ENCODE results near the gene DAPP1.
"Not testable (repeated sequence)": the region's sequence is repeated elsewhere in the genome, so short reads cannot be mapped to it uniquely, and the experiment has no call there.

Gene DAPP1

DNA sequence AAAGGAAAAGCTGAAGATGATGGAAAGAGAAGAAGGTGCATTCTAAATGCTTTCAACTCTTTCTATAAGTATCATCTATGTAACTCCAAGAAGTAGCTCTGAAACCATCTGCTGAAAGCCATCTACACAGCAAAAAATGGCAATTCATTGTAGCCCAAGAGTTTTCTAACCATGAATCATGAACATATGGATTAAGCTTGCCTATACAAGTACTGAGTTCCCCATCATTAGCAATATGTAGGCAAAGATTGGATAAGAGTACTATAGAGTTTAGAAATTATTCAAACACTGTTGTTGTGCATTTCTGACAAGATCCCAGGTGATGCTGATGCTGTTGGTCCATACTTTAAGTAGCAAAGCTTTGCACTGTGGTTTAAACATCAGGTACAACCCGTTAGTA lies 11.2 kb downstream of the DAPP1 start:
- Histone ChIP-seq H3K4me1 (ENCODE audit: insufficient read depth, low read length, severe bottlenecking) (peaks cover 34% of the 10 kb centered on the region), H2AFZ (ENCODE audit: low read length) (no peak overlapping the region), H3K36me3 (ENCODE audit: insufficient read depth, low read length) (peaks cover 28% of the 10 kb centered on the region; the same call in 1 of the 2 replicates), H3K9me2 (ENCODE audit: low read depth, low read length) (no peaks in the 10 kb centered on the region), H3K4me3 (ENCODE audit: low read depth, low read length, poor library complexity, severe bottlenecking) (no peak overlapping the region), H3K9ac (ENCODE audit: low read length) (no peak overlapping the region), H3K27me3 (ENCODE audit: insufficient read depth, low read length) (no peaks in the 10 kb centered on the region), H3K4me2 (ENCODE audit: low read length) (no peak overlapping the region), H3K9me3 (ENCODE audit: low read length) (no peaks in the 10 kb centered on the region), H4K20me1 (ENCODE audit: insufficient read depth, low read length) (no peaks in the 10 kb centered on the region), H3K27ac (ENCODE audit: low read depth, low read length, poor library complexity, severe bottlenecking) (no peak overlapping the region), H3F3A (ENCODE audit: insufficient read depth, low read length) (no peaks in the 10 kb centered on the region), H3K79me2 (ENCODE audit: insufficient read depth, low read length) (peaks cover 95% of the 10 kb centered on the region)
- TF ChIP-seq, protein P1, sequence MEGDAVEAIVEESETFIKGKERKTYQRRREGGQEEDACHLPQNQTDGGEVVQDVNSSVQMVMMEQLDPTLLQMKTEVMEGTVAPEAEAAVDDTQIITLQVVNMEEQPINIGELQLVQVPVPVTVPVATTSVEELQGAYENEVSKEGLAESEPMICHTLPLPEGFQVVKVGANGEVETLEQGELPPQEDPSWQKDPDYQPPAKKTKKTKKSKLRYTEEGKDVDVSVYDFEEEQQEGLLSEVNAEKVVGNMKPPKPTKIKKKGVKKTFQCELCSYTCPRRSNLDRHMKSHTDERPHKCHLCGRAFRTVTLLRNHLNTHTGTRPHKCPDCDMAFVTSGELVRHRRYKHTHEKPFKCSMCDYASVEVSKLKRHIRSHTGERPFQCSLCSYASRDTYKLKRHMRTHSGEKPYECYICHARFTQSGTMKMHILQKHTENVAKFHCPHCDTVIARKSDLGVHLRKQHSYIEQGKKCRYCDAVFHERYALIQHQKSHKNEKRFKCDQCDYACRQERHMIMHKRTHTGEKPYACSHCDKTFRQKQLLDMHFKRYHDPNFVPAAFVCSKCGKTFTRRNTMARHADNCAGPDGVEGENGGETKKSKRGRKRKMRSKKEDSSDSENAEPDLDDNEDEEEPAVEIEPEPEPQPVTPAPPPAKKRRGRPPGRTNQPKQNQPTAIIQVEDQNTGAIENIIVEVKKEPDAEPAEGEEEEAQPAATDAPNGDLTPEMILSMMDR (IDR thresholded peaks at IDR 0.05; ENCODE audit: low read length), result no peak
- no peak for TF ChIP-seq EZH2 (IDR thresholded peaks at IDR 0.05; ENCODE audit: borderline replicate concordance, low read length)

DNA sequence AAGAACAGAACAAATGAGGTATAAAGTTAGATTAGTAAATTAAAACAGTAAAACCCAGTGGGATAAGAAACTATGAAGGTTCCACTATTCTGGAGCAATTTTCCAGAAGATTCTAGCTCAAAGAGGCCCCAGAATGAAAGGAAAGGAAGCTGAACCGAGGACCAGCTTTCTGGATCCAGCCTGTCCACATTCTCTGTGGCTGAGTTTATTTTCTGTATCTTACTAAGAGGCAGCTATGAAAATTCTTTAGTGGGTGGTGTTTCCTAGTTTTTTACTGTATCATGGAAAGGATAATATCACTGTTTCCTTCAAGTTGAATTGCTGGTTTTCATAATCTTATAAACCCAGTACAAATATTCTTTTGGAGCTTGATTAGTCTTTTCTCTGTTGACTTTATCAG lies 11.8 kb downstream of the DAPP1 start:
- H4K20me1 ChIP-seq (ENCODE audit: insufficient read depth, low read length), result no peaks in the 10 kb centered on the region
- no peaks in the 10 kb centered on the region for H3F3A ChIP-seq (ENCODE audit: insufficient read depth, low read length)
- H3K36me3 ChIP-seq (ENCODE audit: insufficient read depth, low read length), result peaks cover 27% of the 10 kb centered on the region; the same call in 1 of the 2 replicates
- no peak overlapping the region for H3K4me3 ChIP-seq (ENCODE audit: low read depth, low read length, poor library complexity, severe bottlenecking)
- peaks cover 27% of the 10 kb centered on the region for H3K4me1 ChIP-seq (ENCODE audit: insufficient read depth, low read length, severe bottlenecking)
- no peak overlapping the region for H3K27ac ChIP-seq (ENCODE audit: low read depth, low read length, poor library complexity, severe bottlenecking)
- TF ChIP-seq, protein P1 (IDR thresholded peaks at IDR 0.05; ENCODE audit: low read length), result no peak
- no peak for TF ChIP-seq EZH2 (IDR thresholded peaks at IDR 0.05; ENCODE audit: borderline replicate concordance, low read length)
- H3K9me3 ChIP-seq (ENCODE audit: low read length), result no peaks in the 10 kb centered on the region
- no peak overlapping the region for H3K4me2 ChIP-seq (ENCODE audit: low read length)
- H2AFZ ChIP-seq (ENCODE audit: low read length), result no peak overlapping the region
- peaks cover 95% of the 10 kb centered on the region for H3K79me2 ChIP-seq (ENCODE audit: insufficient read depth, low read length)
- no peak overlapping the region for H3K9ac ChIP-seq (ENCODE audit: low read length)
- no peaks in the 10 kb centered on the region for H3K9me2 ChIP-seq (ENCODE audit: low read depth, low read length)
- H3K27me3 ChIP-seq (ENCODE audit: insufficient read depth, low read length), result no peaks in the 10 kb centered on the region

DNA sequence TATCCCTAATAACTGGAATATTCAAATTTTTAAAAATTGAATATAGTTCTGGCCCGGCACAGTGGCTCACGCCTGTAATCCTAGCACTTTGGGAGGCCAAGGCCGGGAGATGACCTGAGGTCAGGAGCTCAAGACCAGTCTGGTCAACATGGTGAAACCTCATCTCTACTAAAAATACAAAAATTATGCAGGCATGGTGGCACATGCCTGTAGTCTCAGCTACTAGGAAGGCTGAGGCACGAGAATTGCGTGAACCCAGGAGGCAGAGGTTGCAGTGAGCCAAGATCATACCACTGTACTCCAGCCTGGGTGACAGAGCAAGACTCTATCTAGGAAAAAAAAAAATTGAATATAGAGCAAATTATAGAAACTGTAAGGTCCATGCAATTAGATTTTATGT lies 13.4 kb downstream of the DAPP1 start:
- H3K79me2 ChIP-seq (ENCODE audit: insufficient read depth, low read length), result peaks cover 86% of the 10 kb centered on the region

DNA sequence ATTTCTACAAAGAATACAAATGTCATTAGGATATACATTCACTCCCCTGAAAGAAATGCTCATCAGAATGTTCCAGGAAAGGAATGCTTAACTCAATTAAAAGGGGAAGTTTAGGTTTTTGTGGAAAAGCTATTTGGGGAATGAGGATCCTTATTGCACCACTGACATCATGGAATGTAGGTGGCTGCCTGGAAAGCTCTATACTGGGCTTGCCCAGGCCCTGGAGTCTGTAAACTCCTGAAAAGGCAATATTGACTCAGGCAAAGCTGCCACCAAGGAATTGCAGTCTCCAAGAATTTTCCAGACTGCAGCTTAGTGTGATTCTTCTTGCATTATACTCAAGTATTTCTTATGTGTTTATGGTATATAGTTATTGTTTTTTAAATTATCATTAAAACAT lies 15.7 kb downstream of the DAPP1 start:
- Histone ChIP-seq H3K9ac (ENCODE audit: low read length) (no peak overlapping the region), H3K9me3 (ENCODE audit: low read length) (no peaks in the 10 kb centered on the region), H3F3A (ENCODE audit: insufficient read depth, low read length) (no peaks in the 10 kb centered on the region), H3K27ac (ENCODE audit: low read depth, low read length, poor library complexity, severe bottlenecking) (no peak overlapping the region), H3K4me3 (ENCODE audit: low read depth, low read length, poor library complexity, severe bottlenecking) (no peak overlapping the region), H3K4me1 (ENCODE audit: insufficient read depth, low read length, severe bottlenecking) (no peaks in the 10 kb centered on the region), H3K27me3 (ENCODE audit: insufficient read depth, low read length) (no peaks in the 10 kb centered on the region), H2AFZ (ENCODE audit: low read length) (no peak overlapping the region), H3K9me2 (ENCODE audit: low read depth, low read length) (no peaks in the 10 kb centered on the region), H3K4me2 (ENCODE audit: low read length) (no peak overlapping the region), H3K36me3 (ENCODE audit: insufficient read depth, low read length) (peaks cover 22% of the 10 kb centered on the region), H4K20me1 (ENCODE audit: insufficient read depth, low read length) (no peaks in the 10 kb centered on the region), H3K79me2 (ENCODE audit: insufficient read depth, low read length) (peaks cover 66% of the 10 kb centered on the region)
- no peak for TF ChIP-seq EZH2 (IDR thresholded peaks at IDR 0.05; ENCODE audit: borderline replicate concordance, low read length)
- TF ChIP-seq, protein P1 (IDR thresholded peaks at IDR 0.05; ENCODE audit: low read length), result no peak

More for the DNA sequence above, 13.4 kb downstream of the DAPP1 start:
- not testable (repeated sequence) for H3K4me3 ChIP-seq (ENCODE audit: low read depth, low read length, poor library complexity, severe bottlenecking); H3K9me2 ChIP-seq (ENCODE audit: low read depth, low read length); H4K20me1 ChIP-seq (ENCODE audit: insufficient read depth, low read length); H2AFZ ChIP-seq (ENCODE audit: low read length); H3K9me3 ChIP-seq (ENCODE audit: low read length); H3F3A ChIP-seq (ENCODE audit: insufficient read depth, low read length); H3K27me3 ChIP-seq (ENCODE audit: insufficient read depth, low read length); H3K9ac ChIP-seq (ENCODE audit: low read length); H3K27ac ChIP-seq (ENCODE audit: low read depth, low read length, poor library complexity, severe bottlenecking); H3K4me2 ChIP-seq (ENCODE audit: low read length)
- peaks cover 19% of the 10 kb centered on the region; the same call in 1 of the 2 replicates for H3K36me3 ChIP-seq (ENCODE audit: insufficient read depth, low read length)
- H3K4me1 ChIP-seq (ENCODE audit: insufficient read depth, low read length, severe bottlenecking), result peaks cover 12% of the 10 kb centered on the region

Measured in OCI-LY1 (cell line).